ENCODE results near the gene EIF3L.
"Not testable (repeated sequence)": the region's sequence is repeated elsewhere in the genome, so short reads cannot be mapped to it uniquely, and the experiment has no call there.

Gene EIF3L

DNA sequence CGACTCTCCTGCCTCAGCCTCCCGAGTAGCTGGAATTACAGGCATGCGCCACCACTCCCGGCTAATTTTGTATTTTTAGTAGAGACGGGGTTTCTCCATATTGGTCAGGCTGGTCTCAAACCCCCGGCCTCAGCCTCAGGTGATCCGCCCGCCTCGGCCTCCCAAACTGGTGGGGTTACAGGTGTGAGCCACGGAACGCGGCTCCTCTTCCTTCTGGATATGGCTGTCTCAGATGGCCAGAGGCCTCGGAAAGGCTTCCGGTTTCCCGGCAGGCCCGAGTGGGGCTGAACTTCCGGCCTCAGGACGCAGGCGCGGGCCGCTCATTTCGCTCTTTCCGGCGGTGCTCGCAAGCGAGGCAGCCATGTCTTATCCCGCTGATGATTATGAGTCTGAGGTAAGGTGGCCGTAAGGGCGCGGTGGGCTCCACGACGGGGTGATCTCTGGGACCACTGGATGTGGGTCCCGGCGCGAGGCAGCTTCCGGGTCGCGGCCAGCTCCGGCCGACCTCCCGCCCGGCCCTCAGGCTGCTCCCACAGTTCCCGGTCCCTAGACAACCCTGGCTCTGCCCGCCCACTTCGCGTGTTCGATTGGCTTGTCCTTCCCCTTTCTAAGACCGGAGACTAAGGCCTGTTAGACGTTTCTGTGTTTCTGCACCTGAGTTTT, at the start of gene EIF3L:
EIF3L (plus strand) TSS at position 331 of the 663 bp plus-strand sequence; CDS start at position 362, 31 bp downstream.
- peak; percentile 85 for DNase-seq

DNA sequence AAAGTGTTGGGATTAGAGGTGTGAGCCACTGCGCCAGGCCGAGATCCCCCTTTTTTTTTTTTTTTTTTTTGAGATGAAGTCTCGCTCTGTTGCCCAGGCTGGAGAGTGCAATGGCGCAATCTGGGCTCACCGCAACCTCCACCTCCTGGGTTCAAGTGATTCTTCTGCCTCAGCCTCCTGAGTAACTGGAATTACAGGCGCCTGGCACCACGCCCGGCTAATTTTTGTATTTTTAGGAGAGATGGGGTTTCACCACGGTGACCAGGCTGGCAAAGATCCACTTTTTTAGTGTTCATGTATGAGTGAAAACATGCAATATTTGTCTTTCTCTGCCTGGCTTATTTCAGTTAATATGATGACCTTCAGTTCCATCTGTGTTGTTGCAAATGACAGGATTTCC, 49.2 kb upstream of the EIF3L start:
- DNase-seq, result not testable (repeated sequence)

DNA sequence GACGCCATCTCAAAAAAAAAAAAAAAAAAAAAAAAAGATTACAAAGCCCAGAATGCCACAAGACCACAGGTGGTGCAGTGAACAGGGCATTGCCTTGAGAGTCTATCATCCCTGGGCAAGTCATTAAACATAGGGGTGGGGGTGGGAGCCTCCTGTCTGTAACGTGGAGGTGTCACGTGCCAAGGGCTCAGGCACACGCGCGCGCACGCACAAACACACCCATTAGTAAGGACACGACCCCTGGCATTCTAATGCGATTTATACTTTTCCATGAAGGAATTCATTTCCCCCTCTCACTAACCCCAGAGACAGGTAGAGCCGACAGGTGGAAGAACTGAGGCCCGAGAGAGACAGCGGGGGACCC, 47.3 kb upstream of the EIF3L start:
- DNase-seq, result no peak

DNA sequence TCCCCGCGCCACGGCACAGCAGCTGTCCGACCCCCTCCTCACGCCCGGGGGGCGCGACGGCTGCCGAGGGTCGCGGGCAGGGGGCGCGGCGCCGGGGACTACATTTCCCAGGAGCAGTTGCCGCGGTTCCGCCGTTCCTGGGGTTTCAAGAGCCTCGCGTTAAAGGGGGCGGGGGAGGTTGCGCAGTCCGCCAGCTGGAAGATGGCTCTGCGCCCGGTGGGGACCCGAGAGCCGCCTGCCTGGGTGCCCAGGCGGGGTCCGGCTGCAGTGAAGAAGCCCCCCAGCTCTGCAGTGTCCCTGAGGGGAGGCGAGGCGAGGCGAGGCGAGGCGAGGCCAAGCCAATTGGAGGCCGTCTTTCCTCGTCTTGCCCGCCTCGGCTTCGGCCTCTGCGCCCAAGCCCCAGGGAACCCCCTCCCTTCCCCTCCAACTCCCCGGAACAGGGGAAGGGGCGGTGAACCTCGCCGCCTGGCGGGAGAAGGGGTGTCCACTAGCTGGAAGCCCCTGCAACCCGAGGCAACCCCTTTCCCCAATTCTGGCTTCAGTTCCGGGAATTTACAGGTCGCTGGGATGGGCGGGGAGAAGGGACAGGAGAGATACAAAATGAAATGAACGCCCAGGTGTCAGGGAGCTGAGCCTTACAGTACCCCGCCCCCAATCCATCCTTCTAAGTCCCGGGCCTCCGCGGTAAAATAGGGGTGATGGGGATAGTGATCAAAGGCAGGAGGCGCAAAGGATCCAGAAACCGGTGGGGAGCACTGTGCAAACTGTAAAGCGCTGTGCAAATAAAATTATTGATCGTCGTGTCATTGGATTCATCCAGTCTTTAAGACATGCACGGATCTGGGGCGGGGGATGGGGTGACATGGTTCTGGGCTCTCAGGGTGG, 46.7 kb upstream of the EIF3L start:
- DNase-seq, result no peak

DNA sequence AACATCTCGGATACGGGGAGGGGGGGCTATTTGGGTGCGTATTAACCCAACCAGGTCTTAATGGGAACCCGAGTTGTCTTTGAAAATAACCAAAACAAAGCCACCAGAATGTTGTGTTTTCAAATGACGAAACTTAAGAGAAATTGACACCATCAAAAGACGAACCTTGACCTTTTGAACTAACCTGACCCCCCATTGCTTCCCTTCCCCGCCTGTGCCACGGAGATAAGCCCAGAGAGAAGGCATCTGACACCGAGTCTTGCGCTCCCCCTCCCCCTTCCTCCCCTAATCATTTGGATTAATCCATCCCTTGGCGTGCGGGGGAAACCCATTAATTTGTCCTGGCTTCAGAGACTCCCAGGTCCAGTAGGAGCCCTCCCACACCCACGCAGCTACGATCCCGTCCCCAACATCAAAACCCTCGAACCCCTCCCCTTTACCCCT, 46.0 kb upstream of the EIF3L start:
- no peak for DNase-seq

DNA sequence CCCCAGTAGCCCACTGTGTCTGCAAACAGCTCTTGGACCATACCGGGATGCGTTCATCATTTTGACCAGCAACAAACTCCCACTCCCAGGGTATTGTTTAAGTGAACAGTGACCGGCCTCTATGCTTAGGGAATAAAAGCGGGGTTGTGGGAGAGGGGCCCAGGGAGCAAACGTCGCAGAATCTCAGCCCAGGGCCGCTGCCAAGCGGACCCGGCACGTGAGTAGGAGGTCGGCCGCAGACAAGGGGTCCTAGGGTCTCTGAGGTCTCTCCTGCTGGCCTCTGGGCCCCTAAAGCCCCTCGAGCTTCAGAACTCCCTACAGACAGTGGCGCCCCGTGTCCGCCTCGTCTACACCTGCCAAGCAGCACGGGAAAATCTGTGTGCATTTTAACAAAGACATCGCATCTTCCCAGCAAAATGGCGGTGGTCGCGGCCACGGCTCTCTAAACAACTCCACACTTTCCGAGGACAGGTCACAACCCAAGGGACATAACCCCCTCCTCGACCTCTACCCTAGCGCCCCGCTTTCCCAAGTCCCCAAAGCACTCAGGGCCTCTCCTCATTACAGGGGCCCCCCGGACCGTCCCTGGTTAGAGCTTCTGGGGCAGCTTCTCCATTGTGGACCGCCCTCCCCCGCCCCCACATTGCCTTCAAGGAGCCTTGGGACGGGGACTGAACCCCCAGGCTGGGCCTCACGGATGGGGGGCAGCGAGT, 45.4 kb upstream of the EIF3L start:
- no peak for DNase-seq

DNA sequence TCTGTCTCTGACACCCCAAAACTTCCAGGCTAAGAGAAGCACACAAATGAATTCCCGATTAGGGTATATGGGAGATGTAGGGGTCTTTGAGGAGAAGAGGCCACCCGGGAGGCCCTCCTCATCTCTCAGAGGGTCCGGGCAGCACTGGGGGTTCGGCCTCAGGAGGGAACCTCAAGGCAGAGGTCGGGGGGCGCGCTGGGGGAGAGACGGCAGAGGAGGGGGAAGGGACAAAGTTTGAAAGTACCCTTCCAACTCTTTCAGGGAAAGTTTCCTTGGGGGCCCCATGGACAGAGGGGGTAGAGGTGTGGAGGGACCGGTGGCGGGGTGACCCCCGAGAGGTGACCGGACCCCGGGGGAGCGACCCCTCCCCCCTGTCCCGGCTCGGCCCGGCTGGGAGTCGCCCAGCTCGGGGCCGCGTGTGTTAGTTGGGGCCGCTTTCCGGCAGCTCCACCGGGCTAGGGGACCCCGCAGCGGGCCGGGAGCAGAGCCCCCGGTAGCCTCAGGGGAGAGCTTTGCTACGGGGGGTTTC, 44.8 kb upstream of the EIF3L start:
- no peak for DNase-seq

DNA sequence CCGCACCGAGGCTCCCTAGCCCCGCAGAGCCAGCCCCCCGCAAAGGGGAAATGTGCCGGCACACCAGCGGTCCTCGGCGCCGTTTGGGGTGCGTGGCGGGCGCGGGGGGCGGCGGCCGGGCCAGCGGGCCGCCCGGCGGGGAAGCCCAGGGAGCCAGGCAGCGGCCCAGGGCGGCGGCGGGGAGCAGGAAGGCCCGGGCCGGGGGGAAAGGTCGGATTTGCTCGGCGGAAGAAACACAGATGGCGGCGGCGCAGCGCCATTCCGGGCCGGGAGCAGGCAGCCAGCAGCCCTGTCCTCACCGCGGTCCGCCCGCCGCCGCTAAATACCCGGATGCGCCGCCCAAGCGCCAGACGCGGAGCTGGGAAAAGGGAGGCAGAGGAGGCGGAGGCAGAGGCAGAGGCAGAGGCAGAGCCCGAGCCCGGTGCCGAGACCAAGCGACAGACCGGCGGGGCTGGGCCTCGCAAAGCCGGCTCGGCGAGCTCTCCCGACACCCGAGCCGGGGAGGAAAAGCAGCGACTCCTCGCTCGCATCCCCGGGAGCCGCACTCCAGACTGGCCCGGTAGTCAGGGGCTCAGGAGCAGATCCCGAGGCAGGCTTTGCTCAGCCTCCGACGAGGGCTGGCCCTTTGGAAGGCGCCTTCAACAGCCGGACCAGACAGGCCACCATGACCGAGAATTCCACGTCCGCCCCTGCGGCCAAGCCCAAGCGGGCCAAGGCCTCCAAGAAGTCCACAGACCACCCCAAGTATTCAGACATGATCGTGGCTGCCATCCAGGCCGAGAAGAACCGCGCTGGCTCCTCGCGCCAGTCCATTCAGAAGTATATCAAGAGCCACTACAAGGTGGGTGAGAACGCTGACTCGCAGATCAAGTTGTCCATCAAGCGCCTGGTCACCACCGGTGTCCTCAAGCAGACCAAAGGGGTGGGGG, 44.1 kb upstream of the EIF3L start:
- peak; percentile 70 for DNase-seq

DNA sequence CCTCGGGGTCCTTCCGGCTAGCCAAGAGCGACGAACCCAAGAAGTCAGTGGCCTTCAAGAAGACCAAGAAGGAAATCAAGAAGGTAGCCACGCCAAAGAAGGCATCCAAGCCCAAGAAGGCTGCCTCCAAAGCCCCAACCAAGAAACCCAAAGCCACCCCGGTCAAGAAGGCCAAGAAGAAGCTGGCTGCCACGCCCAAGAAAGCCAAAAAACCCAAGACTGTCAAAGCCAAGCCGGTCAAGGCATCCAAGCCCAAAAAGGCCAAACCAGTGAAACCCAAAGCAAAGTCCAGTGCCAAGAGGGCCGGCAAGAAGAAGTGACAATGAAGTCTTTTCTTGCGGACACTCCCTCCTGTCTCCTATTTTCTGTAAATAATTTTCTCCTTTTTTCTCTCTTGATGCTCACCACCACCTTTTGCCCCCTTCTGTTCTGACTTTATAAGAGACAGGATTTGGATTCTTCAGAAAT, 43.4 kb upstream of the EIF3L start:
- no peak for DNase-seq

DNA sequence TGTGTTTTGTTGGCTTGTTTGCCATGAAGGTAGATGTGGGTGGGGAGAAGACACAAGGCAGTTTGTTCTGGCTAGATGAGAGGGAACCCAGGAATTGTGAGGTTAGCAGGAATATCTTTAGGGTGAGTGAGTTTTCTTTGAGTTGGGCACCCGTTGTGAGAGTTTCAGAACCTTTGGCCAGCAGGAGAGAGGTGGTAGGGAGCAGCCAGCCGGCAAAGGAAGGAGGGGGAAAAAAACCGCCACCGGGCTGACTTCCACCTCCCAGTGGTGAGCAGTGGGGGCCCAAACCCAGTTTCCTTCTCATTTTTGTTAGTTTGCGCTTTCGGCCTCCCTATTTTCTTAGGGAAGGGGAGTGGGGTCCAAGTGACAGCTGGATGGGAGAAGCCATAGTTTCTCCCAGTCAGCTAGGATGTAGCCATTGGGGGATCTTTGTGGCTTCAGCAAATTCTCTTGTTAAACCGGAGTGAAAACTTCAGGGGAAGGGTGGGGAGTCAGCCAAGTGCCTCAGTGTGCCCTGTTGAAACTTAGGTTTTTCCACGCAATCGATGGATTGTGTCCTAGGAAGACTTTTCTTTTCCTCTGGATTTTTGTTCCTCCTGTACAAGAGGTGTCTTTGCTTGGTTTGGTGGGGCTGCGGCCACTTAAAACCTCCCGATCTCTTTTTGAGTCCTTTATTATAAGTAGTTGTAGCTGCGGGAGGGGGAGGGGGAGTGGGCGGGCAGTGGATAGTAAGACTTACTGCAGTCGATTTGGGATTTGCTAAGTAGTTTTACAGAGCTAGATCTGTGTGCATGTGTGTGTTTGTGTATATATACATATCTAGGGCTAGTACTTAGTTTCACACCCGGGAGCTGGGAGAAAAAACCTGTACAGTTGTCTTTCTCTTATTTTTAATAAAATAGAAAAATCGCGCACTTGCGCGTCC, 42.5 kb upstream of the EIF3L start:
- no peak for DNase-seq

DNA sequence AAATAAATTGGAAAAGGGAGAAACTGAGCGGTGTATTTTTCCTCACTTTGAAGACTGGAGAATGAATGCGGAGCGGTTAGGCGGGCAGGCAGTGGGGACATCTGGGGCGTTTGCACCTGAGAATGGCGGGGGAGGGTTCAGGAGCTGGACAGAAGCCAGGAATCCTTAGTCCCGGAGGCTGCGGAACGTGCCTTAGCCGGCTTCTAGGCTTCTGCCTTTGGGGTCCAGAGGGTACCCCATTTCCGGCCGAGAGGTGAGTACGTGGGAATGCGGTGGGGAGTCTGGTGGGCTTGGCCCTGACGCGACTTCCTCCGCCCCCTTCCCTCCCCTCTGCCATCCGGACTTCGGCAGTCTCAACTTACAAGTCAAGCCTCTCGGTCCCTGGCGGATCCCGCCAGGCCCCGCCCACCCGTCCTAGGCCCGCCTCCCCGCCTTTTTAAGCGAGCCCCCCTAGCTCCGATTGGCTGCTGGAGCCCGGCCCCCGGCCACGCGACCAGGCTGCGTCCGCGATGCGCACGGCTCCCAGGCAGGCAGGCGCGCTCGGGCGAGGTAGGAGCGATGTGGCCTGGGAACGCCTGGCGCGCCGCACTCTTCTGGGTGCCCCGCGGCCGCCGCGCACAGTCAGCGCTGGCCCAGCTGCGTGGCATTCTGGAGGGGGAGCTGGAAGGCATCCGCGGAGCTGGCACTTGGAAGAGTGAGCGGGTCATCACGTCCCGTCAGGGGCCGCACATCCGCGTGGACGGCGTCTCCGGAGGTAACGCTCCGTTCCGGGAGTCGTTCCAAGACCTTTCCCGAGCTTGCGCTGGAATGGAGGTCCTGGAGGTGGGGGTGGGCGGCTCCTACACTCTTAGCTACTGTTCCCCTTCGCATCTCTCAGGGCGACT, 41.6 kb upstream of the EIF3L start, which contains the start of gene GCAT:
GCAT (plus strand) TSS at position 525 of the 884 bp plus-strand sequence; CDS start at position 559, 34 bp downstream.
- peak; percentile 88 for DNase-seq

DNA sequence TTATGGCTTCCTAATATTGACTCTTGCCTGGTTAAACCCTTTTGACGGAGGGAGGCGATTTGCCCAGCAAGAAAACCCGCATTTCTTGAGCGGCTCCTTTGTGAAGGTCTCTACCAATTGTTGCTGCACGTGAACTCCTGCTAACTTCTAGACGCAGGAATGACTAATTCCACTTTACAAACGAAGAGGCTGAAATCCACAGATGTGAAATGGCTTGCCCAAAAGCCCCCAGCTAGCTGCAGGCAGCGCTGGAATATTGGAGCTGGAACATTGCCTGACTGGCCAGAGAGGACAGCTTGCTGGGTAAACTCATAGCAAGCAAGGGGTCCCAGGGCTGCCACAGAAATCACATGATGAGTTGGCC, 40.9 kb upstream of the EIF3L start:
- no peak for DNase-seq

DNA sequence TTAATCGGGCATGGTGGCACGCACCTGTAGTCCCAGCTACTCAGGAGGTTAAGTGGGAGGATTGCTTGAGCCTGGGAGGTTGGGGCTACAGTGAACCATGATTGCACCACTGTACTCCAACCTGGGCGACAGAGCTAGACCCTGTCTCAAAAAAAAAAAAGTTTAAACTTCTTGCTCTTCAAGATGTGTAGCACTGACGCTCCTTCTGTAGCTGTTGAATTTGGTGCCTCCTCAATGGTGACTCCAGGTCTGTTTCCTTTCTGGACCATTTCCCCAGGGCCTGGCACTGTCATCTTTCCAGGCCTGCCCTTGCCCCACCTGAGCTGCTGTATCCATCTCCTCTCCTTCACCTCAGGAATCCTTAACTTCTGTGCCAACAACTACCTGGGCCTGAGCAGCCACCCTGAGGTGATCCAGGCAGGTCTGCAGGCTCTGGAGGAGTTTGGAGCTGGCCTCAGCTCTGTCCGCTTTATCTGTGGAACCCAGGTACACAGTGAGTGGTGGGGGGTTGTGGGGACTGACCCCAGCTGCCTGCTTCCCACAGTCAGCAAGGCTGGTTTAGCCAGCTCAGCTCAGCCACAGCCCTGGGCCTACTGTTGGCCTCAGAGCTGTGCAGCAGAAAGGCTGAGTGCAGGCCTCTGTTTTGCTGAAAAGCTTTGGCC, 39.4 kb upstream of the EIF3L start:
- no peak for DNase-seq

DNA sequence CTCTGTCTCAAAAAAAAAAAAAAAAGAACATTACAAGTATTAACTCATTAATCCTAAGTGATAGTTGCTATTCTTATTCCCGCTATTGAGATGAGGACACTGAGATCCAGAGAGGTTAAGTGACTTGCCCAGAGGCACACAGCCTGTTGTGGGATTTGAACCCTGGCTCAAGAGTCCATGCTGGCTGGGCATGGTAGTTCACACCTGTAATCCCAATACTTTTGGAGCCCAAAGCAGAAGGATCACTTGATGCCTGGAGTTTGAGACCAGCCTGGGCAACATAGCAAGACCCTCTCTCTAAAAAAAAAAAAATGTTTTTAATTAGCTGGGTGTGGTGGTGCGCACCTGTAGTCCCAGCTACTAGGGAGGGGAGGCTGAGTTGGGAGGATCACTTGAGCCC, 37.4 kb upstream of the EIF3L start:
- no peak for DNase-seq

DNA sequence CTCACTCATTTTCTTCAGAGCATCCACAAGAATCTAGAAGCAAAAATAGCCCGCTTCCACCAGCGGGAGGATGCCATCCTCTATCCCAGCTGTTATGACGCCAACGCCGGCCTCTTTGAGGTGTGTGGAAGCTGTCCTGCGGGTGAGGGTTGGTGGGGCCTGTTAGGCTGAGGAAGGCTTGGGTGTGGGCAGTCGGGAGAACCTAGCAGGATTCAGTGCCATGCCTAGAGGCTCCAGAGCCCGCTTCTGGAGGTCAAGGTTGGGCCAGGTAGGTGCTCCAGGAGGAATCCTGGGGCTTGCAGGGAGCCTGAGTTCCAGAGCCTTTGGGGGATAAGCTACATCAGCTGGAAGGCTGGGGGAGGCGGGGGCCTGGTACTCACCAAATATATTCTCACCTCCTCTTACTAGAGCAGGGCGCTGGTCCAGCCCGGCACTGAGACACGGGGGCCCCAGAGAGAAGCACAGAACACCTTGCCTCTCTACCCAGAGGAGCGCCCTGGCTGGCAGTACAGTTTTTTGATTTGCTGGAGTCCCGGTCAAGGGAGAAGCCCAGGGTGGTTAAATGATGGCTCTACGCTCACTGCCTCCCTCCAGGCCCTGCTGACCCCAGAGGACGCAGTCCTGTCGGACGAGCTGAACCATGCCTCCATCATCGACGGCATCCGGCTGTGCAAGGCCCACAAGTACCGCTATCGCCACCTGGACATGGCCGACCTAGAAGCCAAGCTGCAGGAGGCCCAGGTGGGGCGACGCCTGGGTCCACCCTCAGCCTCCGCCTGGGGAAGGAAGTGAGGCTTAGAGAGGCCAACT, 36.1 kb upstream of the EIF3L start:
- DNase-seq, result no peak

DNA sequence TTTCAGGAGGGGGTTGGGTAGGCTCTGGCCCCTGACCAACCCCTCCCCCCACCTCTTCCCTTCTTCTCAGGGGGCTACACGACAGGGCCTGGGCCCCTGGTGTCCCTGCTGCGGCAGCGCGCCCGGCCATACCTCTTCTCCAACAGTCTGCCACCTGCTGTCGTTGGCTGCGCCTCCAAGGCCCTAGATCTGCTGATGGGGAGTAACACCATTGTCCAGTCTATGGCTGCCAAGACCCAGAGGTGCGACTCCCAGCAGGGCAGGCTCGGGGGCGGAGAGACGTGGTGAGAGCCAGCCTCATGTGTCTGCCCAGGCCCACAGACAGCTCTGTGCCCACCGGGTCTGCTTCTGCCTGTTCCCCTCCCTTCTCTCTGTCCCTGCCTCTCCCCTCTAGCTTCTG, 33.6 kb upstream of the EIF3L start:
- no peak for DNase-seq

DNA sequence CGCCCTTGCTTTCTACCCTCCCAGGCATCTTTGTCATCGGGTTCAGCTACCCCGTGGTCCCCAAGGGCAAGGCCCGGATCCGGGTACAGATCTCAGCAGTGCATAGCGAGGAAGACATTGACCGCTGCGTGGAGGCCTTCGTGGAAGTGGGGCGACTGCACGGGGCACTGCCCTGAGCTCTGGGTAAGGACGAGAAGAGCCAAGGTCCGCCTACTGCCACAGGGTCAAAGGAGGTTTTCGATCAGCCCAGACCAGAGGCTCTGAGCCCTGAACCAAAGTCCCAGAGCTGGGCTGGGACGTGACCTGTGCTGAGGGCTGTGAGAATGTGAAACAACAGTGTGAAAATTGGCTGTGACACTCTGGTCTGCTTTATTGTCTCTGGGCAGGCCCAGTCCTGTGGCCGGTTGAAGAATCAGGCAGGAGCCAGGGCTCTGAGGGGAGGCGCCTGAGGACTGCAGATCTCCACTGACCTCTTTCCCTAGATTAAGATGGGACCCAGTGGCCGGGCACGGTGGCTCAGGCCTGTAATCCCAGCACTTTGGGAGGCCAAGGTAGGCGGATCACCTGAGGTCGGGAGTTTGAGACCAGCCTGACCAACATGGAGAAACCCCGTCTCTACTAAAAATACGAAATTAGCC, 32.6 kb upstream of the EIF3L start:
- no peak for DNase-seq
